K562 (cell line): ENCODE data around the gene SAE1. TPM values are rescaled to one million over a fixed set of nuclear protein-coding genes. Genes with fewer than 3 reads are reported as not detected.

ENCODE experiments used
- BDP1 ChIP-seq: IDR thresholded peaks from 3 replicates; pipeline ENCODE4 v1.6.1; 2011; ENCODE audit not compliant: insufficient read length, insufficient read depth
- CREM ChIP-seq: IDR thresholded peaks from 2 replicates; pipeline ENCODE4 v1.6.1; 2014; ENCODE audit warnings: antibody characterized with exemption, low read depth
- GTF2B ChIP-seq: IDR thresholded peaks from 2 replicates; pipeline ENCODE4 v1.6.1; 2011; ENCODE audit not compliant: insufficient read length; ENCODE audit errors: extremely low read depth
- HDAC3 ChIP-seq: fragments of 450-650 bp; IDR thresholded peaks from 2 replicates; pipeline ENCODE4 v1.6.1; 2018; ENCODE audit warnings: borderline replicate concordance, mild to moderate bottlenecking, moderate library complexity; ENCODE audit not compliant: partially characterized antibody
- HMGN3 ChIP-seq: IDR thresholded peaks from 2 replicates; pipeline ENCODE4 v1.6.1; 2011; ENCODE audit warnings: borderline replicate concordance, low read depth, mild to moderate bottlenecking, mixed read lengths, low read length; ENCODE audit not compliant: insufficient read length; ENCODE audit errors: extremely low read depth
- IFI16 ChIP-seq: fragments of 250-450 bp; sonication (Bioruptor Pico); IDR thresholded peaks from 2 replicates; pipeline ENCODE4 v2.1.2; 2022; ENCODE audit warnings: mild to moderate bottlenecking, inconsistent platforms
- MBD2 ChIP-seq: sonication (generic); IDR thresholded peaks from 2 replicates; pipeline ENCODE4 v1.6.1; 2016; ENCODE audit warnings: low read depth, borderline replicate concordance
- NR3C1 ChIP-seq: sonication (generic); formaldehyde crosslinking; IDR thresholded peaks from 2 replicates; pipeline ENCODE4 v1.8.1; 2022; ENCODE audit warnings: missing genetic modification reagents
- POLR2A ChIP-seq: fragments of 450-650 bp; conservative IDR thresholded peaks from 2 replicates; pipeline ENCODE4 v1.6.1; 2016
- POLR2H ChIP-seq: IDR thresholded peaks from 2 replicates; pipeline ENCODE4 v1.6.1; 2016; ENCODE audit warnings: missing genetic modification characterization, low read depth, mild to moderate bottlenecking, control low read depth, missing compliant biosample characterization, moderate library complexity
- TCF7 ChIP-seq: sonication (generic); IDR thresholded peaks from 2 replicates; pipeline ENCODE4 v1.6.1; 2016; ENCODE audit warnings: antibody characterized with exemption, borderline replicate concordance
- XRCC4 ChIP-seq: IDR thresholded peaks from one replicate; pipeline ENCODE4 v1.6.1; 2011; ENCODE audit not compliant: insufficient read depth, insufficient read length; ENCODE audit errors: extremely low read depth
- ZBTB26 ChIP-seq: fragments of 450-650 bp; formaldehyde crosslinking; IDR thresholded peaks from 2 replicates; pipeline ENCODE4 v1.4.0; 2022; ENCODE audit warnings: missing genetic modification characterization
- ZNF274 ChIP-seq: IDR thresholded peaks from 2 replicates; pipeline ENCODE4 v1.6.1; 2011; ENCODE audit warnings: low read depth, mild to moderate bottlenecking, low read length, moderate library complexity, borderline replicate concordance
- ZNF561 ChIP-seq: fragments of 450-650 bp; formaldehyde crosslinking; conservative IDR thresholded peaks from 2 replicates; pipeline ENCODE4 v1.4.0; 2020; ENCODE audit warnings: mild to moderate bottlenecking, moderate library complexity
- polyA plus RNA-seq, 8 experiments: library from polyadenylated mRNA; depleted of rRNA in 4 of 8; stranded (reverse) in 5 of 8; unstranded in 3 of 8; fragments of >200 nt; fragmentation: Nextera tagmentation in 2 of 8; fragmentation: Illumina TruSeq in 1 of 8; extraction: Ambion mirVana in 2 of 8; extraction: Trizol in 1 of 8; gene quantifications; 2 replicates each; pipeline versions ENCODE4 v1.2.1 to v1.2.3, GENCODE V29; 2011 to 2014; ENCODE audit warnings: inconsistent platforms in 1 of 8, missing spikeins in 1 of 8
- total RNA-seq, 7 experiments: library from RNA; depleted of rRNA in 6 of 7; stranded (reverse); fragments of >200 nt in 6 of 7; fragmentation: Illumina TruSeq in 2 of 7; extraction: Trizol in 2 of 7; gene quantifications; 2 replicates each; pipeline versions ENCODE4 v1.2.1 to v1.2.3, GENCODE V29; 2011 to 2021; ENCODE audit warnings: low replicate concordance in 1 of 7
- TF ChIP-seq, protein P1 (sequence below), 2 experiments: fragments of 450-650 bp in 1 of 2; sonication (generic) in 1 of 2; formaldehyde crosslinking in 1 of 2; IDR thresholded peaks in 1 of 2; conservative IDR thresholded peaks in 1 of 2; 2 replicates each; pipeline versions ENCODE4 v1.6.1 to v1.8.1; 2016 to 2023; ENCODE audit warnings: mild to moderate bottlenecking in 2 of 2, moderate library complexity in 2 of 2, inconsistent platforms in 1 of 2, missing genetic modification reagents in 1 of 2
- TF ChIP-seq, protein P2 (sequence below): fragments of 450-650 bp; formaldehyde crosslinking; IDR thresholded peaks from 2 replicates; pipeline ENCODE4 v1.4.0; 2022; ENCODE audit warnings: missing genetic modification characterization
- TF ChIP-seq, protein P3 (sequence below): fragments of 450-650 bp; IDR thresholded peaks from 2 replicates; pipeline ENCODE4 v1.6.1; 2018; ENCODE audit warnings: mild to moderate bottlenecking, low read depth; ENCODE audit not compliant: partially characterized antibody
- TF ChIP-seq, protein P4 (sequence below): fragments of 250-450 bp; sonication (Bioruptor Pico); IDR thresholded peaks from 2 replicates; pipeline ENCODE4 v1.9.0; 2021; ENCODE audit warnings: mild to moderate bottlenecking

SAE1 gene
- total and polyA plus RNA-seq, 9 of the 15 experiments (the other 6 are each of a cell fraction or from before 2014, with no cell fraction given) = 82.8 to 299 (median 217) TPM

- peak; percentile 69; the same call in 1 of the 2 replicates for TF ChIP-seq POLR2H (tag)
- peak; percentile 81 for TF ChIP-seq ZBTB26
- TF ChIP-seq MBD2 = peak; percentile 74; the same call in 1 of the 2 replicates
- TF ChIP-seq ZNF274 = no peak
- peak; percentile 72 for TF ChIP-seq POLR2A
- no peak for TF ChIP-seq NR3C1
- TF ChIP-seq HDAC3 = peak; percentile 87
- TF ChIP-seq, protein P1, sequence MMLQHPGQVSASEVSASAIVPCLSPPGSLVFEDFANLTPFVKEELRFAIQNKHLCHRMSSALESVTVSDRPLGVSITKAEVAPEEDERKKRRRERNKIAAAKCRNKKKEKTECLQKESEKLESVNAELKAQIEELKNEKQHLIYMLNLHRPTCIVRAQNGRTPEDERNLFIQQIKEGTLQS (IDR thresholded peaks at IDR 0.05) = peak; percentile 99
- TF ChIP-seq, protein P1 (CRISPR knock-in tag; conservative IDR thresholded peaks at IDR 0.05) = peak; percentile 99
- no peak for TF ChIP-seq BDP1
- peak; percentile 100 for TF ChIP-seq HMGN3
- TF ChIP-seq XRCC4 = no peak
- TF ChIP-seq ZNF561 (CRISPR knock-in tag) = no peak
- peak; percentile 66 for TF ChIP-seq CREM
- TF ChIP-seq TCF7 = peak; percentile 83; the same call in 1 of the 2 replicates
- TF ChIP-seq, protein P2, sequence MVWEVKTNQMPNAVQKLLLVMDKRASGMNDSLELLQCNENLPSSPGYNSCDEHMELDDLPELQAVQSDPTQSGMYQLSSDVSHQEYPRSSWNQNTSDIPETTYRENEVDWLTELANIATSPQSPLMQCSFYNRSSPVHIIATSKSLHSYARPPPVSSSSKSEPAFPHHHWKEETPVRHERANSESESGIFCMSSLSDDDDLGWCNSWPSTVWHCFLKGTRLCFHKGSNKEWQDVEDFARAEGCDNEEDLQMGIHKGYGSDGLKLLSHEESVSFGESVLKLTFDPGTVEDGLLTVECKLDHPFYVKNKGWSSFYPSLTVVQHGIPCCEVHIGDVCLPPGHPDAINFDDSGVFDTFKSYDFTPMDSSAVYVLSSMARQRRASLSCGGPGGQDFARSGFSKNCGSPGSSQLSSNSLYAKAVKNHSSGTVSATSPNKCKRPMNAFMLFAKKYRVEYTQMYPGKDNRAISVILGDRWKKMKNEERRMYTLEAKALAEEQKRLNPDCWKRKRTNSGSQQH = peak; percentile 87
- no peak for TF ChIP-seq IFI16
- TF ChIP-seq, protein P3, sequence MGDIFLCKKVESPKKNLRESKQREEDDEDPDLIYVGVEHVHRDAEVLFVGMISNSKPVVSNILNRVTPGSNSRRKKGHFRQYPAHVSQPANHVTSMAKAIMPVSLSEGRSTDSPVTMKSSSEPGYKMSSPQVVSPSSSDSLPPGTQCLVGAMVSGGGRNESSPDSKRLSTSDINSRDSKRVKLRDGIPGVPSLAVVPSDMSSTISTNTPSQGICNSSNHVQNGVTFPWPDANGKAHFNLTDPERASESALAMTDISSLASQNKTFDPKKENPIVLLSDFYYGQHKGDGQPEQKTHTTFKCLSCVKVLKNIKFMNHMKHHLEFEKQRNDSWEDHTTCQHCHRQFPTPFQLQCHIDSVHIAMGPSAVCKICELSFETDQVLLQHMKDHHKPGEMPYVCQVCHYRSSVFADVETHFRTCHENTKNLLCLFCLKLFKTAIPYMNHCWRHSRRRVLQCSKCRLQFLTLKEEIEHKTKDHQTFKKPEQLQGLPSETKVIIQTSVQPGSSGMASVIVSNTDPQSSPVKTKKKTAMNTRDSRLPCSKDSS = no peak
- TF ChIP-seq, protein P4, sequence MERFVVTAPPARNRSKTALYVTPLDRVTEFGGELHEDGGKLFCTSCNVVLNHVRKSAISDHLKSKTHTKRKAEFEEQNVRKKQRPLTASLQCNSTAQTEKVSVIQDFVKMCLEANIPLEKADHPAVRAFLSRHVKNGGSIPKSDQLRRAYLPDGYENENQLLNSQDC (CRISPR knock-in tag) = no peak
- TF ChIP-seq GTF2B = no peak
These were observed 113.3 kb downstream of the SAE1 start (continued) for GRCh38 chr19:47243776-47244547.
